GM19324 (cell line): ENCODE measurements around the gene SLAMF8.

Experiments
- ATAC-seq: cut with Tn5 transposase; IDR thresholded peaks from one replicate; pipeline ENCODE4 v1.9.1; 2021; ENCODE audit warnings: mild to moderate bottlenecking, moderate library complexity; ENCODE audit not compliant: unreplicated experiment, low FRiP score

The SLAMF8 gene

DNA sequence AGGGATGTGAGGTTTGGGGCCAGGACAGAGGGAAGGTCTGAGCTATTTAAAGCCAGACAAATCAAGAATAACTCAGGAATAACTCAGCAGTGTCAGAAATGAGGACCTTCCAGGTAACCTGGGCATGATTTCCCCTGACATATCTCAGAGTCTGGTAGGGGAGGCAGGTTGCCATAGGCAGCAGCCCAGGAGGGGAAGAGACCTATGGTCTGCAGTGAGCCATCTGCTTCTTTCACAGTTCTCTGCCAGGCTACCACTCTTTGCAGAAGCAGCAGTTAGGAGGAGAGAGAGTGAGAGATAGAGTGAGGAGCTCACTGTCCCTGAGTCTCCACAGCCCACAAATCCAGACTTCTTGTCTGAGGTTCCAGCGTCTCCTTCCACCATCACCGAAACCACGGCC is 42.1 kb downstream of the SLAMF8 start:
- ATAC-seq = no peak

- no peak for ATAC-seq
Observed at GRCh38 chr1:159869173-159869572, 42.5 kb downstream of the SLAMF8 start.

GRCh38 chr1:159869607-159870006 is 42.9 kb downstream of the SLAMF8 start:
- no peak for ATAC-seq

DNA sequence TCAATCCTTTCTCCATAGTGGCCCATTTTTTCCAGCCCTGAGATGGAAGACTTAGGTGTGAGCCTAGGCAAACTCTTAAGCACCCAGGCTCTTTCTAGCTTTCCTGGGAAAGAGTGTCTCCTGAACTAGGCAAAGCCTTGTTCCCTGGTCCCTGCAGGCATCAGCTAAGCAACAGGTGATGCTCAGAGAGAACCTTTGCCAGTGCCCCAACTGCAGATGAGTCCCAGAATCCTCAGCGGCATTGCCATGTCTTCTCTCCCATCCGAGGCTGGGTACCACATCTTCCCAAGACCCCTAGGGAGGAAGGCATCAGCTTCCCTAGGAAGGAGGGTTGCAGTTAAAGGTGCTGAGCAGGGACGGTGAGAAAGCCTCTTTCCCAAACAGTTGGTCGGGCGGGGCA is 44.0 kb downstream of the SLAMF8 start:
- ATAC-seq = no peak

GRCh38 chr1:159872891-159873290 is 46.2 kb downstream of the SLAMF8 start:
- ATAC-seq = no peak

GRCh38 chr1:159873530-159874143 is 47.0 kb downstream of the SLAMF8 start:
- no peak for ATAC-seq

DNA sequence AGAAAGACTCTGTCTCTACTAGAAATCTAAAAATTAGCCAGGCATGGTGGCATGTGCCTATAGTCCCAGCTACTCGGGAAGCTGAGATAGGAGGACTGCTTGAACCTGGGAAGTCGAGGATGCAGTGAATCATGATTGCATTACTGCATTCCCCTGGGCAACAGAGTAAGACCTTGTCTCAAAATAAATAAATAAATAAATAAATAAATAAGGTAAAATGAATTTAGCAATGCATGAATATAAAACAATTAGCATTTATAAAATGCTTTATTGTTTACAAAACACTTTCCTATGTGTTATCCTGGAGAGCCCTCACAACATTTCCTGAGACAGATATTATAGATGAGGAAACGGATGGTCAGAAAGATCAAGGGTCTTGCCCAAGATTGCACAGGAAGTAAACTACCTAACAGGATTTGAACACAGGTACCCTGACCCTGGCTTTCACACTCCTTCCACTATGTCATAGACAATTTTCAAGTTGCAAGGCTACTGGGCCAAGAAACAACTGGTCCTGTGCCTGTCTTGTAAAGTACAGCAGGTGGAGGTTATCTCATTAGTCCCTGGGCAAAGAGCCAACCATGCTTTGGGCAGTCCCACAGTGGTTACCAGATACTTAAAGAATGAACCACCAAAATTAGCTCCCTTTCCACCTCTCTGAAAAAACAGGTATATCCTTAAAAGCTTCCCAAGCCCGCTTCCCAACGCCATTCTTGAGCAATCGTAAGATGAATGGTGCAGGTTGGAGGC is 51.2 kb downstream of the SLAMF8 start:
- no peak for ATAC-seq

GRCh38 chr1:159879136-159879535 is 52.5 kb downstream of the SLAMF8 start:
- no peak for ATAC-seq

- ATAC-seq = no peak
Observed at GRCh38 chr1:159879977-159880376, 53.3 kb downstream of the SLAMF8 start.

GRCh38 chr1:159880430-159880829 is 53.8 kb downstream of the SLAMF8 start:
- ATAC-seq = no peak

DNA sequence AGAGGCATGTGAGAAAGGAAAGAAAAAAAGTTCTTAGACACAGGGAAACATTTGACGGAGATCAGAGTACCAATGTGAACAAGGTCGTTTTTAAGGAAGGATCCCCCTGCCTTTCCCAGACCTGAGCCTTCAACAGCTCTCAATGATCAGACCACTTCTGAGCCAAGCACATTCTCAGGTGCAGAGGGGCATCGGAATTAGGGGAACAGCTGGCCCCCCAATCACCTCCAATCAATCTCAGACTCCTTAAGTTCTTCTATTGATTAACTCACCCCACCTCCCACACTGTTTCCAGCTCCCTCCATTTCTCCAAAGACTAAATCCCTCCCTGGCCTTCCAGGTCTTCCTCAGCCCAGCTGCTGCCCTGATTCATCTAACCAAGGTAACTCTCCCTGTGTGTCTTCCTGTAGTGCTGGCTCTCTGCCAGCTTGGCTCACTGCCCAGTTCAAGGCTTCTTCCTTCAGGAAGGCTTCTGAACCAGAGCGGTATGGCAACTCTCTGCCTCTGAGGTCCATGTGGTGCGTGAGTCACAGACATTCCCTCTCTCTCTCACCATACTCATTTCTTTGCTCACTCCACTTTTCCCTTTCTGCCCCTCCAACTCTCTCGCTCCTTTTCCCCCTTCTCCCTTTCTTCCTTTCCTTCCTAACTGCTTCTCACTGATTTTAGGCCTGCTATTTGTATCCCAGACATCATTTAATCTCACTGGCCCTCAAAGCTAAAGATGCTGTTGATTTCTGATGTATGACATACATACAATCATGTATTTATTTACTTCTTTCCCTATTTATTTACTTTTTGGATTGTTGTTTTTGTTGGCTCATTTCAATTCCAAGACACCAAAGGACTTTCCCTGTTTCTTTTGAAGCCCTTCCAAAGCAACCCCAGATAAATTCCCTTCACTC is 55.2 kb downstream of the SLAMF8 start:
- no peak for ATAC-seq

GRCh38 chr1:159882527-159882862 is 55.8 kb downstream of the SLAMF8 start:
- no peak for ATAC-seq

GRCh38 chr1:159883134-159883533 is 56.5 kb downstream of the SLAMF8 start:
- ATAC-seq = no peak

GRCh38 chr1:159884296-159884695 is 57.6 kb downstream of the SLAMF8 start:
- no peak for ATAC-seq
